ENCODE results near the gene SNRPB. TPM values are rescaled to one million over a fixed set of nuclear protein-coding genes. Genes with fewer than 3 reads are reported as not detected.

The SNRPB gene
- total and polyA plus RNA-seq, 2 donors from 2014 or later, result 118 to 144 TPM

GRCh38 chr20:2518558-2518957 lies 48.0 kb upstream of the SNRPB start:
- H3K27me3 ChIP-seq (ENCODE audit: control insufficient read depth, insufficient read depth, low read length), result no peaks in the 10 kb centered on the region
- no peaks in the 10 kb centered on the region for H3K36me3 ChIP-seq (ENCODE audit: control insufficient read depth in 2 of 3, insufficient read depth in 3 of 3, low read length in 3 of 3)
- no peak overlapping the region for H3K27ac ChIP-seq (ENCODE audit: low read depth in 2 of 2, low read length in 2 of 2)
- no peak overlapping the region for H3K4me3 ChIP-seq (ENCODE audit: low read length in 3 of 3)
- H3K4me1 ChIP-seq (ENCODE audit: control insufficient read depth in 2 of 3, insufficient read depth in 2 of 3, low read depth in 1 of 3, low read length in 3 of 3), result no peaks in the 10 kb centered on the region
- intact Hi-C loops (cut with DNase I), result no loop called here
- H3K9me3 ChIP-seq (ENCODE audit: control insufficient read depth in 2 of 3, insufficient read depth in 1 of 3, low read length in 3 of 3), result peaks cover 0 to 1% (median 0%) of the 10 kb centered on the region in 3 donors
- H3K9ac ChIP-seq (ENCODE audit: low read length in 3 of 3), result no peak overlapping the region
- FAIRE-seq, result no peak
- DNase-seq, result no peak
- TF ChIP-seq CTCF (IDR thresholded peaks at IDR 0.05; ENCODE audit: borderline replicate concordance, extremely low read depth, insufficient read depth), result no peak

- Histone ChIP-seq H3K9me3 (ENCODE audit: control insufficient read depth in 2 of 3, insufficient read depth in 1 of 3, low read length in 3 of 3) (peaks cover 0 to 1% (median 0%) of the 10 kb centered on the region in 3 donors), H3K36me3 (ENCODE audit: control insufficient read depth in 2 of 3, insufficient read depth in 3 of 3, low read length in 3 of 3) (no peaks in the 10 kb centered on the region), H3K27me3 (ENCODE audit: control insufficient read depth, insufficient read depth, low read length) (no peaks in the 10 kb centered on the region), H3K9ac (ENCODE audit: low read length in 3 of 3) (no peak overlapping the region), H3K4me3 (ENCODE audit: low read length in 3 of 3) (no peak overlapping the region), H3K27ac (ENCODE audit: low read depth in 2 of 2, low read length in 2 of 2) (no peak overlapping the region), H3K4me1 (ENCODE audit: control insufficient read depth in 2 of 3, insufficient read depth in 2 of 3, low read depth in 1 of 3, low read length in 3 of 3) (no peaks in the 10 kb centered on the region)
- DNase-seq (no peak), FAIRE-seq (no peak)
- intact Hi-C loops (cut with DNase I), result no loop called here
- no peak for TF ChIP-seq CTCF (IDR thresholded peaks at IDR 0.05; ENCODE audit: borderline replicate concordance, extremely low read depth, insufficient read depth)
Observed at GRCh38 chr20:2518096-2518495, 47.5 kb upstream of the SNRPB start.

- Histone ChIP-seq H3K4me3 (ENCODE audit: low read length in 3 of 3) (no peak overlapping the region), H3K4me1 (ENCODE audit: control insufficient read depth in 2 of 3, insufficient read depth in 2 of 3, low read depth in 1 of 3, low read length in 3 of 3) (no peaks in the 10 kb centered on the region), H3K27me3 (ENCODE audit: control insufficient read depth, insufficient read depth, low read length) (no peaks in the 10 kb centered on the region), H3K27ac (ENCODE audit: low read depth in 2 of 2, low read length in 2 of 2) (no peak overlapping the region), H3K36me3 (ENCODE audit: control insufficient read depth in 2 of 3, insufficient read depth in 3 of 3, low read length in 3 of 3) (no peaks in the 10 kb centered on the region), H3K9me3 (ENCODE audit: control insufficient read depth in 2 of 3, insufficient read depth in 1 of 3, low read length in 3 of 3) (peaks cover 0 to 1% (median 0%) of the 10 kb centered on the region in 3 donors), H3K9ac (ENCODE audit: low read length in 3 of 3) (no peak overlapping the region)
- no peak for FAIRE-seq
- DNase-seq, result no peak
- intact Hi-C loops (cut with DNase I), result no loop called here
- no peak for TF ChIP-seq CTCF (IDR thresholded peaks at IDR 0.05; ENCODE audit: borderline replicate concordance, extremely low read depth, insufficient read depth)
Observed at GRCh38 chr20:2516399-2516798, 45.8 kb upstream of the SNRPB start.

- intact Hi-C loops (cut with DNase I), result no loop called here
- H3K9me3 ChIP-seq (ENCODE audit: control insufficient read depth in 2 of 3, insufficient read depth in 1 of 3, low read length in 3 of 3), result peaks cover 0 to 1% (median 0%) of the 10 kb centered on the region in 3 donors
- TF ChIP-seq CTCF (IDR thresholded peaks at IDR 0.05; ENCODE audit: borderline replicate concordance, extremely low read depth, insufficient read depth), result no peak
- no peak overlapping the region for H3K4me3 ChIP-seq (ENCODE audit: low read length in 3 of 3)
- no peak for DNase-seq
- H3K9ac ChIP-seq (ENCODE audit: low read length in 3 of 3), result no peak overlapping the region
- H3K4me1 ChIP-seq (ENCODE audit: control insufficient read depth in 2 of 3, insufficient read depth in 2 of 3, low read depth in 1 of 3, low read length in 3 of 3), result no peaks in the 10 kb centered on the region
- no peaks in the 10 kb centered on the region for H3K36me3 ChIP-seq (ENCODE audit: control insufficient read depth in 2 of 3, insufficient read depth in 3 of 3, low read length in 3 of 3)
- no peak overlapping the region for H3K27ac ChIP-seq (ENCODE audit: low read depth in 2 of 2, low read length in 2 of 2)
- no peak for FAIRE-seq
- H3K27me3 ChIP-seq (ENCODE audit: control insufficient read depth, insufficient read depth, low read length), result no peaks in the 10 kb centered on the region
Observed at GRCh38 chr20:2515203-2515602, 44.6 kb upstream of the SNRPB start.

All from kidney (tissue), 14 donors.